Duodenal mucosa (tissue), 2 donors: ENCODE results near the gene ATG2A.
A peak's percentile ranks its signal among the peaks of the same experiment; 100 is the strongest.

ENCODE experiments used
- H3K27ac ChIP-seq: one replicate; pipeline ENCODE4 v1.7.0; 2013; ENCODE audit warnings: low read depth, low read length
- H3K27me3 ChIP-seq, 2 donors: one replicate each; pipeline ENCODE4 v1.7.0; 2013; ENCODE audit warnings: low read length in 2 of 2, control low read depth in 1 of 2; ENCODE audit not compliant: insufficient read depth in 2 of 2, control insufficient read depth in 1 of 2
- H3K36me3 ChIP-seq, 2 donors: one replicate each; pipeline ENCODE4 v1.7.0; 2013; ENCODE audit warnings: low read length in 2 of 2, control low read depth in 1 of 2; ENCODE audit not compliant: insufficient read depth in 2 of 2, control insufficient read depth in 1 of 2
- H3K4me1 ChIP-seq, 2 donors: one replicate each; pipeline ENCODE4 v1.7.0; 2013; ENCODE audit warnings: low read length in 2 of 2, control low read depth in 1 of 2; ENCODE audit not compliant: insufficient read depth in 2 of 2, control insufficient read depth in 1 of 2
- H3K4me3 ChIP-seq, 2 donors: one replicate each; pipeline ENCODE4 v1.7.0; 2013; ENCODE audit warnings: low read length in 2 of 2, low read depth in 1 of 2
- H3K9ac ChIP-seq, 2 donors: one replicate each; pipeline ENCODE4 v1.7.0; 2013; ENCODE audit warnings: low read length in 2 of 2, low read depth in 1 of 2
- H3K9me3 ChIP-seq, 2 donors: one replicate each; pipeline ENCODE4 v1.7.0; 2013; ENCODE audit warnings: low read length in 2 of 2, control low read depth in 1 of 2; ENCODE audit not compliant: control insufficient read depth in 1 of 2

ATG2A gene

GRCh38 chr11:64874308-64875240 is 42.4 kb downstream of the ATG2A start:
- Histone ChIP-seq H3K4me3 (peak overlapping the region; percentile 45 to 48), H3K9me3 (no peaks in the 10 kb centered on the region), H3K9ac (peak overlapping the region; percentile 14 to 15), H3K36me3 (peaks cover 13 to 27% of the 10 kb centered on the region in 2 donors), H3K4me1 (peaks cover 76 to 82% of the 10 kb centered on the region in 2 donors), H3K27ac (no peak overlapping the region), H3K27me3 (no peaks in the 10 kb centered on the region)

- Histone ChIP-seq H3K27me3 (no peaks in the 10 kb centered on the region), H3K4me1 (peaks cover 83 to 89% of the 10 kb centered on the region in 2 donors), H3K4me3 (peak overlapping the region; percentile 51), H3K27ac (no peak overlapping the region), H3K9ac (peak overlapping the region; percentile 20 to 45), H3K9me3 (no peaks in the 10 kb centered on the region), H3K36me3 (peaks cover 13 to 36% of the 10 kb centered on the region in 2 donors)
These were observed 44.1 kb downstream of the ATG2A start for GRCh38 chr11:64872790-64873488.

- Histone ChIP-seq H3K27me3 (no peaks in the 10 kb centered on the region), H3K4me3 (peak overlapping the region; percentile 48 to 55), H3K9ac (peak overlapping the region; percentile 36 to 44), H3K9me3 (no peaks in the 10 kb centered on the region), H3K36me3 (peaks cover 13 to 39% of the 10 kb centered on the region in 2 donors), H3K4me1 (peaks cover 77 to 78% of the 10 kb centered on the region in 2 donors), H3K27ac (no peak overlapping the region)
These were observed 45.5 kb downstream of the ATG2A start for GRCh38 chr11:64871492-64871891.

- H3K9ac ChIP-seq = peak overlapping the region; percentile 36 to 44
- peaks cover 13 to 42% of the 10 kb centered on the region in 2 donors for H3K36me3 ChIP-seq
- H3K4me1 ChIP-seq = peaks cover 73 to 75% of the 10 kb centered on the region in 2 donors
These were observed 46.0 kb downstream of the ATG2A start for GRCh38 chr11:64870893-64871466.

GRCh38 chr11:64870176-64870892 is 46.7 kb downstream of the ATG2A start:
- Histone ChIP-seq H3K36me3 (peaks cover 13 to 44% of the 10 kb centered on the region in 2 donors), H3K4me3 (peak overlapping the region; percentile 48 to 55), H3K4me1 (peaks cover 68 to 74% of the 10 kb centered on the region in 2 donors)

More at GRCh38 chr11:64870893-64871466, 46.0 kb downstream of the ATG2A start:
- Histone ChIP-seq H3K9me3 (no peaks in the 10 kb centered on the region), H3K27ac (peak overlapping the region; percentile 73), H3K4me3 (peak overlapping the region; percentile 48 to 55), H3K27me3 (no peaks in the 10 kb centered on the region)

GRCh38 chr11:64869571-64870175 is 47.3 kb downstream of the ATG2A start:
- no peaks in the 10 kb centered on the region for H3K9me3 ChIP-seq
- H3K27me3 ChIP-seq = no peaks in the 10 kb centered on the region
- H3K9ac ChIP-seq = peak overlapping the region; percentile 10 to 44
- H3K4me1 ChIP-seq = peaks cover 69 to 74% of the 10 kb centered on the region in 2 donors
- H3K36me3 ChIP-seq = peaks cover 12 to 41% of the 10 kb centered on the region in 2 donors
- peak overlapping the region; percentile 73 for H3K27ac ChIP-seq
- H3K4me3 ChIP-seq = peak overlapping the region; percentile 48 to 55

More at GRCh38 chr11:64870176-64870892, 46.7 kb downstream of the ATG2A start:
- H3K9ac ChIP-seq = peak overlapping the region; percentile 10 to 44
- H3K27ac ChIP-seq = peak overlapping the region; percentile 73
- no peaks in the 10 kb centered on the region for H3K27me3 ChIP-seq
- no peaks in the 10 kb centered on the region for H3K9me3 ChIP-seq

- Histone ChIP-seq H3K9ac (peak overlapping the region in 1 of 2 donors; percentile 44), H3K36me3 (peaks cover 6 to 37% of the 10 kb centered on the region in 2 donors), H3K4me1 (peaks cover 69 to 76% of the 10 kb centered on the region in 2 donors), H3K9me3 (no peaks in the 10 kb centered on the region), H3K27me3 (no peaks in the 10 kb centered on the region), H3K27ac (peak overlapping the region; percentile 73), H3K4me3 (peak overlapping the region in 1 of 2 donors; percentile 46)
These were observed 48.0 kb downstream of the ATG2A start for GRCh38 chr11:64868904-64869570.

GRCh38 chr11:64867748-64868462 is 49.1 kb downstream of the ATG2A start:
- H3K9me3 ChIP-seq = no peaks in the 10 kb centered on the region
- H3K4me1 ChIP-seq = peaks cover 73 to 80% of the 10 kb centered on the region in 2 donors
- peaks cover 6 to 31% of the 10 kb centered on the region in 2 donors for H3K36me3 ChIP-seq
- no peak overlapping the region for H3K4me3 ChIP-seq
- no peak overlapping the region for H3K27ac ChIP-seq
- no peak overlapping the region for H3K9ac ChIP-seq
- no peaks in the 10 kb centered on the region for H3K27me3 ChIP-seq
